Stimulated activated CD8-positive, alpha-beta memory T cell treated with anti-CD3 and anti-CD28 coated beads, Interleukin-7, amount 100 ng/mL, for 48 hours (primary cell): ENCODE results near the gene DNM1.

Experiments
- DNase-seq, 2 donors: peaks; one replicate each; pipeline ENCODE4 v3.0.0-alpha.2; 2020; ENCODE audit warnings: low read depth in 1 of 2; ENCODE audit errors: extremely low read depth in 1 of 2

DNM1 gene

DNA sequence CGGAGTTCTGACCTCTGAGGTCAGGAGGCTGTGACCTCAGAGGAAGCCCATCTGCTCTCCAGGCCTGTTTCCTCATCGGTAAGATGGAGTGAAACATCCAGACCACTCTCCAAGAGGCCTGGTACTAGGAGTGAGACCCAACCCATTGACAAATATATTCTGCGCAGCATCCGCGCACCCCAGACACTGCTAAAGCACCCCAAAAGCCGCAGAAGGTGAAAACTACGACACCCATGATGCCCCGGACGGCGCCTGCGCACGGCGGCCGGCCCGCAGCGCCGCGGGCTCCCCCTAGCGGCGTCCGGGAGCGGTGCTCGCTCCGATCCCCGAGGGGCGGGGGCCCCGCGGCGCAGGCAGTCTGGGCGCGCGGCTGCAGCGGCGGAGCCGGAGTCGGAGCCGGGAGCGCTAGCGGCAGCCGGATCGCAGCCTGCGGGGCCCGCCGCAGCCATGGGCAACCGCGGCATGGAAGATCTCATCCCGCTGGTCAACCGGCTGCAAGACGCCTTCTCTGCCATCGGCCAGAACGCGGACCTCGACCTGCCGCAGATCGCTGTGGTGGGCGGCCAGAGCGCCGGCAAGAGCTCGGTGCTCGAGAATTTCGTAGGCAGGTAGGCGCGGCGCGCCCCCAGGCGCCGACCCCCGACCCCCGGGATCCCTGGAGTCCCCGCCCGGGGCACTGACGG lies at the start of gene DNM1:
Gene DNM1, plus strand, starts transcription at position 356 of the 683 bp plus-strand sequence. Its CDS starts 92 bp downstream, at position 448.
- DNase-seq = peak; percentile 22 to 33

DNA sequence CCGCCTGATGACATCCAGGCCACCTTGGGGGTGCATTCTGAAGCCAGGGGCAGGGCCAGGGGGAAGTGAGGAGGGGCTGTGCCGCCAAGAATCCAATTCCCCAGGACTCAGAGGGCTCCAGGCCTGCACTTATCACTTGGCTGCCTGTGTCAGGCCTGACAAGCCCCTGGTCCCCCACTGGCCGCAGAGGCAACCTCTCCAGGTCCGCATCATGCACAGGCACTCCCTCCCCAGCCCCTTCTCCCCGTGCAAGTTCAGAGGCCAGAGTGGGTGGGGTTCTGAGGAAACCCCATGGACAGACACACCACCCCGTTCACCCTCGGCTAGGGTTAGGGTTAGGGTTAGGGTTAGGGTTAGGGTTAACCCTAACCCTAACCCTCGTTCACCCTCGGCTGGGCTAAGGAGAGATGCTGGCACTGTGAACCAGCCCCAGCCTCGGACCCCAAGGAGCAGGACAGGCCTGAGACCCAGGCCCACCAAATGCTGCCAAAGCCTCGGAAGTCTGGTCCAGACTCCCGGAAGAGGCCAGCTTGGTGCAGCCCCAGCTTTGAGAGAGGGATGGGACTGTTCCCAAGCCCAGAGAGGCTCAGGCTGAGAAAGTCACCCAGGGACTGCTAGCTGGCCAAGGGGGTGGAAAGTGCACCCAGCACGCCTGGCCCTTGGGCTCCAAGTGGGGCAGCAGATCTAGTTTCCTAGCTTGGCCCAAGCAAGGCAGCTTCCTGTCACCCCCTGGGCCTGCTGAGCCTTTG lies 49.1 kb upstream of the DNM1 start:
- DNase-seq = no peak

DNA sequence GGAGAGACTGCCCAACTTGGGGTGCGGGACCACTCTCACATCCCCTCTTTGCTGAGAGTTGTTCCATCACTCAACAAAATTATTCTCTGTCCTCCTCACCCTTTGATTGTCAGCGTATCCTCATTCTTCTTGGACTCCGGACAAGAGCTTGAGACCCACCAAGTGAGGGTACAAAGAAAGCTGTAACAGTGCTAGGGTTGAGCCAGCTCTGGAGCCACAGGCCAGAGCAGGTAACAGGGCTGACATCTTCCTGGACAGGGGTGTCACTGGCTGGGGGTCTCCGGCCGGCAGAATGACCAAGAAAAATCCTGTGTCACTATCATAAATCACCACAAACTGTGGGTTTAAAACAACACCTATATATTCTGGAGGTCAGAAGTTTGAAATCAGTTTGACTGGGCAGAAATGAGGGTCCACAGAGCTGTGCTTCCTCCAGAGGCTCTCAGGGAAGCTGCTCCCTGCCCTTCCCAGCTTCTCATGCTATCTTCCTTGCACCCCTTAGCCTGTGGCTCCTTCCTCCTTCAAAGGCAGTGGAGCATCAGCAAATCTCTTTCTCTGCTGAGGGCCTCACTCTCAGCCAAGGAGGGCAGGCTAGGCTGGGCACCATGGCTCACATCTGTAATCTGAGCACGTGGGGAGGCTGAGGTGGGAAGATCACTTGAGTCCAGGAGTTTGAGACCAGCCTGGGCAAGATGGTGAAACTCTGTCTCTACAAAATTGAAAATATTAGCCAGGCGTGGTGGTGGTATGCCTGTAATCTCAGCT lies 47.3 kb upstream of the DNM1 start:
- no peak for DNase-seq

DNA sequence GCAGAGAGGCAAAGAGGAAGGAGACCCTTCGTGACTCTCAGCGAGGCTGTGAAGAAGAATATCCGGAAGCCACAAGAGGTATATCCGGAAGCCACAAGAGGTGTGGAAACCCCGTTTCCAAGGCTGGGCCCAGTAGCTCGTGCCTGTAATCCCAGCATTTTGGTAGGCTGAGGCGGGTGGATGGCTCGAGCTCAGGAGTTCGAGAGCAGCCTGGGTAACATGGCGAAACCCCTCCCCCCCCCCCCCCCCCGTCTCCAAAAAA lies 43.7 kb upstream of the DNM1 start:
- peak in 1 of 2 donors; percentile 5 for DNase-seq

DNA sequence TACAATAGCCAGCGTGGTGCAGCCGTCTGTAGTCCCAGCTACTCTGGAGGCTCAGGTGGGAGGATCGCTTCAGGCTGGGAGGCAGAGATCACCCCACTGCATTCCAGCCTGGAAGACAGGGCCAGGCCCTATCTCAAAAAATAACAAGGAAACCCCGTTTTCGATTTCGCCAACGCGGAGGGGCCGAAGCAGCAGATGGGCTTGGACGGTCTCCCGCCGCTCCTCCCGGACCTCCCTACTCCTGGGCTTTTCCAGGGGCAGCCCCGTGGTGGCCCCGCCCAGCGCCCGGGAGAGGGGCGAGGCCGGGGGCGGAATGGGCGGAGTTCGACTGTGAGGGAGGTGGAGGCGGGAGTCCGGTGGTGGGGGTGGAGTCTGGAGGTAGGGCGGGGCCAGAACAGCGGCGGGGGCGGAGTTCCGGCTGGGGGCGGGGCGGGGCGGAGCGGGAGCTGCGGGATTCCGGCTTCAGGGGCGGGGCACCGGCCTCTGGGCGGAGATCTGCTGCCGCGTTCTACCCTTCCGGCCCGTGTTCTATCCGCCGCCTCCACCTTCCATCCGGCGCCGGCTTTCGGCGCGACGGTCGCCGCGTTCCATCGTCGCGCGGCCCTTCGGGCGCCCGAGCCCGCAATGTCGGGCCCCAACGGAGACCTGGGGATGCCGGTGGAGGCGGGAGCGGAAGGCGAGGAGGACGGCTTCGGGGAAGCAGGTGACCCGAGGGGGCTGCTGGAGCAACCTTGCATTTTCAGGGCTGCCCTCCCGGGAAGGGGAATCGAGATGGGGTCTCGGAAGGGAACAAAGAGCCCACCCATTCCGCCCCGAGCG lies 43.2 kb upstream of the DNM1 start, which contains the start of gene BBLN:
Gene BBLN, plus strand, starts transcription at position 482 of the 819 bp plus-strand sequence. Its CDS starts 143 bp downstream, at position 625.
- DNase-seq = peak; percentile 86 to 89

DNA sequence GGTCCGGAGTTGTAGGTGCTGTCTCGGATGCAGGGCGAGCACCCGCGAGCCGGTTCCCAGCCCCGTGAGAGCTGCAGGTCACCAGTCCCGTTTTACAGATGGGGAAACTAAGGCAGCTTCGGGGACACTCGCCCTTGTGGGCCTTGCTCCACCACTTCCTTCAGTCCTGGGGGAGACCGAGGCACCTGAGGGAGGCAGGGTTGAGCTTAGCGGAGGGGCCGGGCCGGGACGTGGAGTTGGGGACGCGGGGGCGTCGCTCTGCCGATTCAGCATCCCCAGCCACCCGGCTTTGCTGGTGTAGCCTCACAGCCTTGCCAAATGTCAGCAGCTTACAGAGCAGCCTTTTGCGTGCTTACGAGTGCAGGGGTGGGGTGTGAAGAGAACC lies 42.6 kb upstream of the DNM1 start:
- DNase-seq = peak; percentile 27 to 47

DNA sequence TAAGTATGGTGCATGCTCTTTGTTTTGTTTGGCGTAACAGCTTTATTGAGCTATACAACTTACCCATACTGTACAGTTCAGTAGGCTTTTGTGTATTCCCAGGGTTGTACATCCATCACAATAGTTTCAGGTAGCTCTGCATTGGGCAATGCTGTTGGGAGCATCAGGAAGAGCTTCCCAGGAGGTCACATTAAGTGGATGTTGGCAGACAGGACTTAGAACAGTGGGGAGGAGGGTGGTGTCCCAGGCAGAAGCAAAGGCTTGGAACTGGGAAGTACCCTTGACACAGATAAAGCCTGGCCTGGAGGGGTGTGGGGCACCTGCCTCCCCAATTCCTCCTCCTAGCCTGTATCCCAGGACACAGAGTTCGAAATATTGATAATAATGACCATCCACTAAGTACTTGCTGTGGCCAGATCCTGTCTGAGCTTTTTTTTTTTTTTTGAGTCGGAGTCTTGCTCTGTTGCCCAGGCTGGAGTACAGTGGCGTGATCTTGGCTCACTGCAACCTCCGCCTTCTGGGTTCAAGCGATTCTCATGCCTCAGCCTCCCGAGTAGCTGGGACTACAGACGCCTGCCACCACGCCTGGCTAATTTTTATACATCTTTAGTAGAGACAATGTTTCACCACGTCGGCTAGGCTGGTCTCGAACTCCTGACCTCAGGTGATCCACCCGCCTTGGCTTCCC lies 41.8 kb upstream of the DNM1 start:
- no peak for DNase-seq

DNA sequence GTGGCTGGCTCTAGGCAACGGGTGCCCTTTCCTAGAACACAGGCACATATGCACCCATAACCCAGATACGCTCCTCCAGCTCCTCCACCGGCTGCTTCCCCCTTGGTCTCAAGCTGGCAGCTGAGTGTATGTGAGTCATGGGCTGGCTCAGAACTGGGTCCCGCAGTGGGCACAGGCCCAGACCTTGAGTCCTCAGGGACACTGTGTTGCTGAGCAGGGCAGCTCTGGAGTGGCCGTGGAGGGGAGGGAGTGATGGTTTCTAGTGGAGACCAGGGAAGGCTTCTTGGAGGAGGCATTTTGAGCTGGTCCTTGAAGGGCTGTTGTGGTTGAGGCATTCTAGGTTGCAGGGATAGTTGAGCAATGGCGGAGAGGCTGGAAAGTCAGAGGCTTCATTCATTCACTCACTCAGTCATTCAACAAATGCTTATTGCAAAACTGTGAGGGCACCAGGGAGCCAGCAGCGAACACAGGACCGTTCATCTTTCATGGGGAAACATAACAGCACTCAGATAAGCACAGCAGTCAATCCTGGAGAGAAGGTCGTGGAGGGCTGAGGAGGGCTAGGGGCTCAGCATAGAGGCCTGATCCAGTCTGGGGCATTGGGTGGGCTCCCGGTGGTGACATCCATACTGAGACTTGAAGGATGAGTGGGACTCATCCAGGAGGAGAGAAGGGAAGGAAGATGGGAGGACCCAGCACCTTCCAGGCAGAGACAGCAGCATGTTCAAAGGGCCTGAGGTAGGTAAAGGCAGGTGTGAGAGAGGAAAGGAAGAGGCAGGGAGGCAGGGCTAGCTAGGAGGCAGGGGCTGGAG lies 40.8 kb upstream of the DNM1 start:
- no peak for DNase-seq

DNA sequence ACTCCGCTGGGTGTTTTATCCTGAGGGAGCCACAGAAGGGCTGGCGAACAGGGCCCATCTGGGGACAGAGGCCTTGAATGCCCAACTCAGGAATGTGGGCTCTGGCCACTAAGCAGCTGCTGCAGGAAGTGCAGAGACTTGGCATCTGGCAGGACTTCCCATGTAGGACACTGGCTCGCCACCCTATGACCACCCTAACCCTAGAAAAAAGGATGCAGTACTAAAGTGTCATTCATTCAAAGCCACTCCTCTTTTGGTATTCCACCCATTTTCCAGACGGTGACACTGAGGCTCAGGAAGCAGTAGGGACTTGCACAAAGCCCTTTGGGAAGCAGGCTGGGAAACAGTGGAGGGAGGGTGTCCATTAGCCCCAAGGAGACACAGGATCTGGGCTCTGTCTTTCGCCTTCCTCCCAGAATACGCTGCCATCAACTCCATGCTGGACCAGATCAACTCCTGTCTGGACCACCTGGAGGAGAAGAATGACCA lies 40.1 kb upstream of the DNM1 start:
- no peak for DNase-seq

DNA sequence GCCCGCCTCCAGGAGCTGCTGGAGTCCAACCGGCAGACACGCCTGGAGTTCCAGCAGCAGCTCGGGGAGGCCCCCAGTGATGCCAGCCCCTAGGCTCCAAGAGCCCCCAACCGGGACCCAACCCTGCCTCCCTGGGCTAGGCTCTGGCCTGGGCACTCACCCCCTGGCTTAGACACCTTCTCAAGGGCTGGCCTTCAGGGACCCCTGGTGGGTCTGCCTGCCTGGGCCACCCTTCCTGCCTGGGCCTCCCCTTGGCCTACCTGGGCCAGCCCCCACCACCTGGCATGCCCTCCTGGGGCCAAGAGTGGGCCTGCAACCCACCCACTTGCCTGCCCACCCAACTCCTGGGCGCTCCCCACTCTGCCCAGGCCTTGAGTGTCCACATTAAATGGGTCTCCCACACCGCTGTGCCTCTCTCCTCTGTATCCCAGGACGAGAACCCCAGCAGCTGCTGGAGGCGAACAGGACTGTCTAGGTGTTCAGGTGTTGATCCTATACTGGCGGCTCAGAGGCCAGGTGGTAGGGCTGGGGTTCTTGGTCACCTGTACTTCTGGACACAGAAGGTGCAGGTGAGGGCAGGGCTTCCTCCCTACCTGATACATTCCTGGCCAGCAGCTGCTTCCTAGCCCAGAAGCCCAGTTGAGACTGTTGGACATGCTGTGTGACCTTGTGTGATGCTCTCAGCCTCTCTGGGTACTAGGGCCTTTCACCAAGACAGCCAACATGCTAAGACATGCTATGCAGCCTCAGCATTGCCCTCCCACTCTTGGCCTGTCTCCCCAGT lies 39.5 kb upstream of the DNM1 start:
- DNase-seq = no peak

DNA sequence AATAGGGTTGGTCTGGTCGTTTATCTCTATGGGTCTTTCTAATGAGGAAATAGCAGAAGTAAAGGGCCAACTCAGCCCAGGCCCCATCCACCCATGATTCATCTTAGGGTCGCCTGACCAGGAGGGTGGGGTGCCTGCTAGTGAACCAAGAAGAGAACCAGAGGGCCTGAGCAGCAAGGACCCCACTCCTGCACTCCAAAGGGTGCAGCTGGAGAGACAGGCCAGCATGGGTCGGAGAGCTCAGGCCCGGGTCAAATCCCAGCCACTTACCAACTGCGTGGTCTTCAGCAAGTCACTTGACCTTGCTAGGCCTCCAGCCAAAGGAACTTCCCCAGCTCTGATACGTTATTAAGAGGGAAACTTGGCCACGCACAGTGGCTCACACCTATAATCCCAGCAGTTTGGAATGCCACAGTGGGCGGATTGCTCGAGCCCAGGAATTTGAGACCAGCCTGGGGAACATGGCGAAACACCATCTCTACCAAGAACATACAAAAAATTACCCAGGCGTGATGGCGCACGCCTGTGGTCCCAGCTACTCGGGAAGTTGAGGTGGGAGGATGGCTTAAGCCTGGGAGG lies 38.8 kb upstream of the DNM1 start:
- no peak for DNase-seq

DNA sequence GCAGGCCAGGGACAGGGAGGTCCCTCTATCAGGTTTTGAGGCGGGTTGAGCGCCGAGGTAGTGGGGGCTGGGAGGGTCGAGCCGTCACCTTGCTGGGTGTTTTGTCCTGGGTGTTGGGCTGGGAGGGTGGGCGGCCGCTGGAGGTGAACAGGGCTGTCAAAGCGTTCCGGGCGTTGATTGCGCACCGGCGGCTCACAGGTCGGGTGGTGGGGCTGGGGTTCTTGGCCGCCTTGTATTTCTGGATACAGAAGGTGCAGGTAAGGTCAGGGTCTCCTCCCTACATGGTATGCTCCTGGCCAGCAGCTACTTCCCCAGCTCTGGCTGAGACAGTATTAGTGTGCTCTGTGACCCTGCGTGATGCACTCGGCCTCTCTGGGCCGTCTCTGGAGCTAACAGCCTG lies 37.0 kb upstream of the DNM1 start:
- DNase-seq = no peak

DNA sequence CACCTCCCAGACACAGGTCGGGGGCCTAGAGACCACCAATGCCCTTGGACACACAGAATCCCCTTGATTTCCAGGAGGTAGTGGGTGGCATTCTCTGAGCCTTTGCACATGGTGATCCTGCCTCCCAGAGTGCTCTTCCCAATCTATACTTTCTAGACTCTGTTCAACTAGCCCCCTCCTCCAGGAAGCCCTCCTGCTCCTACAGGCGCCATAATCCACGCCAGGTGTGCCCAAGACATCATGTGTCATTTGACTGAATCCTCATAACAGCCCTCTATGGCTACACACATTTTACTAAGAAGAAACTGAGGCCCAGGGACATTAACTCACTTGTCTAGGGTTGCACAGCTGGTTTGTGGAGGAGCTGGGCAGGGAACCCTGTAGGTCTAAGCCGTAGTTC lies 36.0 kb upstream of the DNM1 start:
- DNase-seq = no peak

DNA sequence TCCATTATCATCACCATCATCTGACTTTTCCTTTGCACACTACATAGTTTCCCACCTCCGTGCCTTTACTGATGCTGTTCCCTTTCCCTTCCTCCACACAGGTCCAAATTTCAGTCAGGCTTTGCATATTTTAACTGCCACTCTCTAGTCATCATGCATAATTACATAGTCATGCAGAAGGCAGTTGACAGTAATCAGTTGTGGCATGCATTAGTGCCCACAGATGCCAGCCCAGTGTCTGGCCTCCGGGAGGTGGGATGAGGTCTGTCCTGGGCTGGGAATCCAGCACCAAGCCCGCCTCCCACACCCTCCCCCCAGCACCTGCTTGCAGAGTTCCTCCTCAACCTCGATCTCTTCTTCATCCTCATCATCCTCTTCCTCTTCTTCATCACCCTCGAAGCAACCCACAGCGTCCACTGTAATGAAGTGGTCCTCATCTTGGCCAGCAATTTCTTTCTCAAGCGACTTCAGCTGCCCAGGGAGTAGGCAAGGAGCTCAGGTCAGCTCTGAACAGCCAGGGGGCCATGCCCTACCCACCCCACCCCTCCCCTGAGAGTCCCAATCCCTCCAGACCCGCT lies 34.4 kb upstream of the DNM1 start:
- no peak for DNase-seq

DNA sequence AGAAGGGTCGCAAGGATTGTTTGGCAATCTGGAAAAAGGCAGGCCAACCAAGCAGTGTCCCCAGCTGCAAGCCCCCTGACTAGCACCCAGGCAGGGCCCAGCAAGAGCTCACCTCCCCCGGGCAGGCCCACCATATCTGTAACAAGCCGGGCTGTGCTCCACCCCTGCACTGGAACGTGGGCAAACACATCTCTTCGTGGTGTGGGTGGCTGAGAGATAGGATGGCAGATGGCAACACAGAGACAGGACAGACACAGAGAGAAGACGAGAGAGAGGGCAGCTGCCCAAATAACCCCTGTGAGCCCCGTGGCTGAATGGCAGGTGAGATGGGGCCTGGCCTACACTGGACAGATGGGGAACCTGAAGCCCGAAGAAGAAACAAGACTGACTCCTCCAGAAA lies 33.7 kb upstream of the DNM1 start:
- no peak for DNase-seq

DNA sequence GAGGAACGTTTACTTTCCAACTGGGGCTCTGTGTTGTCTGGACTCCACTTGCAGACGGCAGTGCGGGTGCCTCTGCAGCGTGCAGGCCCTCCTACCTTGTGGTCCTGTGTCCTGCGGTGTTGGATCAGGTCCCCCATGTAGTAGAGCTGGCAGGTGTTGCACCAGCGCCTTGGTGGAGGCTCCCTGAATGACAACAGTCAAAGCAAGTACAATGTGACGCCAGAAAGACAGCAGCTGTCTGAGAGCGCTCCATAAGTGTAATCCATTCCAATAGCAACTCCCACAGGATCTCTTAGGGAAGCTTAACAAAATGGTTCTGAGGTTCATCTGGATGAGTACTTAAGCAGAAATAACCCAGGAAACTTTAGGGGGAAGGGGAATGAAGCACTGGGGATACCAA lies 33.3 kb upstream of the DNM1 start:
- DNase-seq = no peak

DNA sequence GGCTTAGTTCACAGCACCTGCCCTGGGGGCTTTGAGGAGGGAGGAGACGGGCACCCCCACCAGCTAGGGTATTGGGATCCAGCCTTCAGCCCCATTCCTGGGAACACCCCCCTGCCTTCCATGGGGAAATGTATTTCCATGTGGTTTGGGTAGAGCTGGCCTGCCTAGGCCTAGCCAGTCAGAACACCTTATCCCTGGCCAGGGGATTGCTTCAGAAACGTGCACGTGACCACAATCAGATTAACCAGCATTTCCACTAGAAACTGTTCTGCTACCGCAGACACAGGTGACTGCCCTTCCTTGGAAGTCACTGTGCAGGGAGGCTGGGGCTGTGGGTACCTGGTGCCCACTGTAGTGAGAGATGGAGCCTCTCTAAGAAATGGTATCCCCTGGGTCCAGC lies 29.1 kb upstream of the DNM1 start:
- no peak for DNase-seq

DNA sequence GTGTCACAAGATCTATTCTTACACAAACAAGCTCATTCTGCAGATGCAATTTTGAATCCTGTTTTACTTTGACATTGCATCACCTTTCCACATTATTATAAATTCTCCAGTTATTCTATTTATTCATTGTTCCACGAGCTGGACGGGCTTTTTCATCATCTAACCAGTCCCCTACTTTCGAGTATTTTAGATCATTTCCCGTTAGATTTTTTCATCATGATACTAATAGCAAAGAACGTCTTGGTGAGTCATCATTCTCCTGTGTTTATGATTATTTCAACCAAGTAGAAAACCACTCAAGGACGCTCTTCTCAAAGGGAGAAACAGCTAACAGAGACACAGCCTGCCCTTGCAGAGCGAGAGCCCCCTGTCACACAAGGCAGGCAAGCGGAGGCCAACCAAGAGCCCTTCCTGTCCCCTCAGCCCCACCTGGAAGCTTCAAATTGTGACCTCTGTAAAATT lies 28.0 kb upstream of the DNM1 start:
- DNase-seq = no peak
